ENCODE measurements around the gene AGR2.
A peak's percentile ranks its signal among the peaks of the same experiment; 100 is the strongest.
"Not testable (repeated sequence)": the region's sequence is repeated elsewhere in the genome, so short reads cannot be mapped to it uniquely, and the experiment has no call there.

The AGR2 gene

GRCh38 chr7:16773884-16774283 is 30.9 kb downstream of the AGR2 start:
- DNase-seq (ENCODE audit: low spot score): no peak

- DNase-seq (ENCODE audit: low spot score): no peak
These were observed 31.5 kb downstream of the AGR2 start for GRCh38 chr7:16773326-16773725.

DNA sequence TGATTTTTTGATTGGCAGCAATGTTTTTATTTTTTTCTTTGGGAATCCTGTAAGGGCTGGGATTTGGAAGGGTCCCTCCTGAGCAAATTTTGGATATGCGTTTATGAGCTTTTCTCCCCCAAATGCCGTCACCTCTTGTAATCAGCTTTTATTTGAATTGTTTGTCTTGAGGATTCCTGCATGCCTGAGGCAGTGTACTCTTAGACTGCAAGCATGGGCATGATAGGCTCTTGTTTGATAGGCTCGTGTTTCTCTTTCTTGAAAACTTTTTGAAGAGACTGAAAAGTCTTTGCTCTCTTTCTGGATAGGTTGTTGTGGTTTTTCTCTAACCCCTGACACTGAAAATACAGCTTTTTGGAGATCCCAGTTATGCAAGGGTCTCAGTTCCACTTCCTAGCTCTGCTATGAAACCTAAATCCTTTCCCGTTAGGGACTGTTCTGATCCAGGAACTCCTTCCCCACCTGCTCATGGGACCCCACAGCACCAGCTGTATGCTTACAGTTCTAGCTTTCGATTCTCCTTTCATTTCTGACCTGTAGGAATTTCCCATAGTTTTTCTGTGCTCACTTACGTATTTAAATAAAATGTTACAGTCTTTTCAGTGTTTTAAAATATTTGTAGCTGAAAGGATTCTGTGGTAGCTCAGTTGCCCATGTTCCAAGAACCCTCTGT is 34.0 kb downstream of the AGR2 start:
- no peak for DNase-seq (ENCODE audit: low spot score)

- not testable (repeated sequence) for DNase-seq (ENCODE audit: low spot score)
These were observed 34.8 kb downstream of the AGR2 start for GRCh38 chr7:16769994-16770393.

DNA sequence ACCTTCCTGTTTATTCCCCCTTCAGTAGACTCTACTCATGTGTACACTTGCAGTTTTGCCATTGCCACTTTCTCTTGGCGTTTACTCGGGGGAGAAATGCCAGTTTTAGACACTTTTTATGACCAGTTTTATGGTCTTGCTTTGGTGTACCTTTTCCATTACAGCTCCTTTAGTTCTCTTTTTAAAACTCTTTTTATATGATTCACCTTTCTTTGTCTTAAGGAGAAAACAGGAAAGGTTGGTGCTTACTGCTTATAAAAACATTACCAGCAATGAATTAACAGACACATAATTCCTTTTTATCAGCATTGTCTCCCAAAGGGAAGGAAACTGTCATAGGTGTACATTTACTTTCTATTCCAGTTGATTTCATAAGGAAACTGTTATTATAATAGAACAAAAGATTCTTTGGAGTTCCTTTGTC is 39.4 kb downstream of the AGR2 start:
- DNase-seq (ENCODE audit: low spot score): no peak

- DNase-seq (ENCODE audit: low spot score): no peak
These were observed 39.9 kb downstream of the AGR2 start for GRCh38 chr7:16764942-16765341.

DNA sequence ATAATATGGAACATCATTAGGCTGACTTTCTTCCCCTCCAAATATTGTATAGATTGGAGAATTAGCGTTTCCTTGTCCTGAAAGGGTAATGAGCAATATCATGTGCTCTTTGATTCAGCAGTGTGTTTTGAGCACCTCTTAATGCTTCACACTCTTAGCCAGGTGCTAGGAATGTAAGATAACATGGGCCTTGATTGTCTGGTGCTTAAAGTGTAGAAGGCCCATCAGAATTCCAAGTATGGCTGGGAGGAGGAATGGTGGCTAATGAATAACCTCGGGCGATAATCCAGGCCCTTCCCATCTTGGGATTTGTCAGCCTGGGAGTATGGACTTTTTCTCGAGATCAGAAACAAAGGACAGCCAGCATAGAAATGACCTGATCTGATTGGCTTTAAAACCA is 42.6 kb downstream of the AGR2 start:
- DNase-seq (ENCODE audit: low spot score): no peak

DNA sequence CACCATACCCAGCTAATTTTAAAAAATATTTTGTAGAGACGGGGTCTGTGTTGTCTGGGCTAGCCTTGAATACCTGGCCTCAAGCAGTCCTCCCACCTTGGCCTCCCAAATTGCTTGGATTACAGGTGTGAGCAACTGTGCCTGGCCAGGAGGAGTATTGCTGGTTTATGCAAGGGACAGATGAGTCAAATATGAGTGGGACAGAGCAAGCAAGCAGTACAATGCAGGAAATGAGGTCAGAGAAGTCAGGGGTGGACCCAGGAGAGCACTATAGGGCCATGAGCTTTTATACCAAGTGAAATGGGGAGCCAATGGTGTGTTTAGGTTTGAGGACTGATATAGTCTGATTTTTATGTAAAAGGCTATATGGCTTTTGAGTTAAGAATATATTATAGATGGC is 45.0 kb downstream of the AGR2 start:
- DNase-seq (ENCODE audit: low spot score): no peak

GRCh38 chr7:16758631-16759611 is 45.9 kb downstream of the AGR2 start:
- no peak for DNase-seq (ENCODE audit: low spot score)

DNA sequence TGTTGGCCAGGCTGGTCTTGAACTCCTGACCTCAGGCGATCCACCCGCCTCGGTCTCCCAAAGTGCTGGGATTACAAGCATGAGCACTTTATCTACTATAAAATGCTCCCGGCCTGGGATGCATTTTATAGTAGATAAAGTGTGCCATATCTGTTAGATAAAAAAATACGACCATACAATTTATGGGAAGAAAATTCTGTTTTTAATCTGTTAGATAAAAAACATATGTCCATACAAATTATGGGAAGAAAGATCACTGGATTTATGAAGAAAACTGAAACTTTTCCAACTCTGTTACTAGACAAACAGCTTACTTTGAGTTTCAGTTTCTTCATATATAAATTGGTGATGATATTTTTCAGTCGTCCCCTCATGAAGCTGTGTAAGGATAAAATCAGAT is 46.8 kb downstream of the AGR2 start:
- DNase-seq (ENCODE audit: low spot score): no peak

- DNase-seq (ENCODE audit: low spot score): no peak
These were observed 49.4 kb downstream of the AGR2 start for GRCh38 chr7:16755397-16755796.

DNA sequence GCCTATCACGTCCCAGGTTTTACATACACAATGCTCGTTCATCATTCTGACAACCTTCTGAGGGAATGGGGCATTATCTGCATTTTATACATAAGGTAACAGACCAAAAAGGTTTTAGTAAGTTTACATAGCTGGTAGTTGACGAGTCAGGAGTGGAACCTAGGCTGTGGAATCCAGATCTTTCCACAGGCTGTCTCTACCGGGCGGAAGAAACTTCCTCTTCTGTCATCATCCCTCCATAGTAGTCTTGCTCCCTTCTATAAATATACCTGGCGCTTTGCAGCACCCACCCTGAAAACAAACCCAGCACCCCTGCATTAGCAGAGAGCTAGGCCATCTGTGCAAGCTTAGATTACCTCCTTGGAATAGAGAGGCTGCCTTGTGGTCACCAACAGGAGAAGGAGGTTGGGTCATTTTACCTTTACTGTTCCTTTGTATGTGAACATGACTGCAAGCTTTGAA is 49.9 kb downstream of the AGR2 start:
- no peak for DNase-seq (ENCODE audit: low spot score)

DNA sequence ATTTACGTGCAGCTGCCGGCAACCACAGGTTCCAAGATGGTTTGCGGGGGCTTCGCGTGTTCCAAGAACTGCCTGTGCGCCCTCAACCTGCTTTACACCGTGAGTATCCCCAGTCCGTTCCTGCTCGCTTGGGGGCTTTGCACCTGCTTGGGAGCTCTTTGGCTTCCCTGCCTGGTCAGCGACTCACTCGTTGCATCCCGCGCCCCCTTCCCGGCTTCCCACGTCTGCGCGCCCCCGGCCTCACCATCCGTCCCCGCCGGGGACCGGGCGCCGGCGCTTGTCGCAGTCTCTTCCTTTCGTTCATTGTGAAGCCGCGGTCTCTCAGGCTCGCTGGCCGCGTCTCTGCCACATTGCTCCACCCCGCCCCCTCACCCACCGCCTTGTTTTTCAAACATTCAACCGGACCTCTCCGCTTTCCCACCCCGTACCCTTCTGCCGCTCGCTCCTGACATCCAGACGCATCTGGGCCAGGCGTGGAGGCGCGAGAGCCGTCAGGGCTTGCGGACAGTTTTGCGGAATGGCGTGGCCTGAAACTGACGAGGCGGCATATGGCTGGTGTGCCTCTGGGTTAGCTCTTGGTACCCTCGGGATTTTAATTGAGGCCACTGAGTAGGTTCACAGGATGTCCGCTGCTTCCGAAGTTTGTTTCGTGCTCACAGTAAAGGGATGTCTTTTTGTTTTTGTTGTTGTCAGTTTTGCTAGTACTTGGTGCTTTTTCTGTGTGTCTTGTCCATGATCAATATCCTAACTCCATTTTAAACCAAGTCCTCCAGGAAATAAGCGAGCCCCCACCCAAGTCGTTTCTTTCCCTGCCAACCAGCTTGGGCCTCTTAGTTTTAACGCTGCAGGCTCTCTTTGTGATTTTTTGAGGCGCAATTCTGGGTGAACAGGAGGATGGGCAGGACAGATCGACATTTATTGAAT is 50.6 kb downstream of the AGR2 start:
- peak; percentile 60 for DNase-seq (ENCODE audit: low spot score)

GRCh38 chr7:16753102-16753931 is 51.5 kb downstream of the AGR2 start, which contains the start of gene TSPAN13:
Gene TSPAN13, plus strand, starts transcription at chr7:16753755. Its CDS starts 213 bp downstream, at chr7:16753968.
- DNase-seq (ENCODE audit: low spot score): peak; percentile 93

DNA sequence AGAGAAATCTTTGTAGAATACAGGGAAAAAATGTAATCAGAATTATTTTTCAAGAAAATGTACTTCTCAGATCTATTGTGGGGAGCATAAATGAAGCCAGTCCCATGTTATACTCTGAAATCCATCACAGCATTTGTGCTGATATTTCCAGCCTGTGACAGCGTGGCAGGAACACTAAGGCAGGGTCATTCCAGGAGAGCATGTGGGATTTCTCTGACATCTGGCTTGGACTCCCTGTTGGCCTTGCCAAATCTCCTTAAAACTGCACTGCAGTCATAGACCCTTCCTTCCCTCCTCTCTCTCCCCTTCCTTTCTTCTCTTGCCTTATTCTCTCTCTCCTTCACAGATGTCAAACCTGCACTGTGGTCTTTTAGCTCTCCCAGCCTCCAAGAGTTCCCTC is 57.7 kb downstream of the AGR2 start:
- DNase-seq (ENCODE audit: low spot score): no peak

GRCh38 chr7:16745645-16746044 is 59.2 kb downstream of the AGR2 start:
- no peak for DNase-seq (ENCODE audit: low spot score)

DNA sequence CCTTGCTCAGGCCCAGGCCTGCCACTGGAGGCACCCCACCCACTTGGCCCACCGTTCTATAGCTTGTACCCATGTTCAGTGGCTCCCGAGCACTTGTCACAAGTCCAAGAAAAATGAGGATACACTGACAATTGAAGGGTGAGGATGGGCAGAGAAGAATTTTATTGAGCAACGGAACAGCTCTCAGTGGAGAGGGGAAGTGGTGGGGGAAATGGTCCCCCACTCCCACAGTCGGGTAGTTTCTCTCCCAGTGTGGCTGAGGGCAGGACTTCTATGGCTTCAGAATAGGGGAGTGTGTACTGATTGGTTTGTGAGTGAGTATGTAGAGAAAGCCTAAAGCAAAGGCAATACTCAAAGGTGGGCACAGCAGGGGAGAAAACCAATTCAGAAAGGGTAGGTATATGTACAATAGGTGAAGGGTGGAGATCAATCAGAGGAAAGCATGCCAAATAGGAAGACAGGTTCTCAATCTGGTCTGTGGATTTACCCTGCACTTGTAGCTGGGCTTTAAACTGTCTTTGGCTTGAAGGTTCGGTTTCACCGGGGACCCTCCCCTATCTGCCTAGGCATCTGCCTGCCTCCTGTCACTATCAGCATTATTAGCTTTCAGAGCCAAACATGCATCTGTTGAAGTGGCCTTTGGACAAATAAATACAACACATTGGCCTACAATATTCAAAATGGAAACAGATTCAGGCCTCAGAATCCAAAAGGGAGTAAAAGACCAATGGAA is 60.1 kb downstream of the AGR2 start:
- no peak for DNase-seq (ENCODE audit: low spot score)

GRCh38 chr7:16743236-16743635 is 61.6 kb downstream of the AGR2 start:
- no peak for DNase-seq (ENCODE audit: low spot score)

DNA sequence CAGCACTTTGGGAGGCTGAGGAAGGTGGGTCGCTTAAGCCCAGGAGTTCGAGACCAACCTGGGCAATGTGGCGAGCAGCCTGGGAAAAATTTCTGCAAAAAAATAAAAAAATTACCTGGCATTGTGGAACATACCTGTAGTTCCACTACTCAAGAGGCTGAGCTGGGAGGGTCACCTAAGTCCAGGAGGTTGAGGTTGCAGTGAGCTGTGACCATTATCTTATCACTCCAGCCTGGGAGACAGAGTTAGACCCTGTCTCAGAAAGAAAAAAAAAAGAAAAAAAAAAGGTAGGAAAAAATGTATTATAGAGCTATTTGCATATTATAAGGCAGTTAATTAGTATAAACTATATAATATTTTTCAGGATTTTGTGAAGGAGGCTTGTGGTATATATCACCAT is 62.3 kb downstream of the AGR2 start:
- DNase-seq (ENCODE audit: low spot score): no peak
